Effector CD4-positive, alpha-beta T cell (primary cell): ENCODE results near the gene MYO5A.
"Not testable (repeated sequence)": the region's sequence is repeated elsewhere in the genome, so short reads cannot be mapped to it uniquely, and the experiment has no call there.

Experiments
- DNase-seq: peaks from one replicate; pipeline ENCODE4 v3.0.0-alpha.2; 2020

MYO5A gene

GRCh38 chr15:52459701-52460100 lies 69.0 kb downstream of the MYO5A start:
- DNase-seq = not testable (repeated sequence)

- DNase-seq = not testable (repeated sequence)
Observed at GRCh38 chr15:52459265-52459664, 69.4 kb downstream of the MYO5A start.

GRCh38 chr15:52448011-52448890 lies 80.4 kb downstream of the MYO5A start:
- no peak for DNase-seq

GRCh38 chr15:52445954-52446353 lies 82.7 kb downstream of the MYO5A start:
- DNase-seq = no peak

GRCh38 chr15:52445553-52445952 lies 83.1 kb downstream of the MYO5A start:
- DNase-seq = no peak

GRCh38 chr15:52443205-52443604 lies 85.5 kb downstream of the MYO5A start:
- DNase-seq = not testable (repeated sequence)

- no peak for DNase-seq
Observed at GRCh38 chr15:52441841-52442240, 86.8 kb downstream of the MYO5A start.

- DNase-seq = no peak
Observed at GRCh38 chr15:52440946-52441345, 87.7 kb downstream of the MYO5A start.

- DNase-seq = no peak
Observed at GRCh38 chr15:52440414-52440813, 88.3 kb downstream of the MYO5A start.

- no peak for DNase-seq
Observed at GRCh38 chr15:52439470-52439869, 89.2 kb downstream of the MYO5A start.

GRCh38 chr15:52439042-52439441 lies 89.6 kb downstream of the MYO5A start:
- DNase-seq = not testable (repeated sequence)

GRCh38 chr15:52438047-52438446 lies 90.6 kb downstream of the MYO5A start:
- DNase-seq = no peak

GRCh38 chr15:52437646-52438045 lies 91.0 kb downstream of the MYO5A start:
- no peak for DNase-seq

GRCh38 chr15:52436981-52437380 lies 91.7 kb downstream of the MYO5A start:
- DNase-seq = no peak

GRCh38 chr15:52434885-52435284 lies 93.8 kb downstream of the MYO5A start:
- no peak for DNase-seq

GRCh38 chr15:52428297-52428696 lies 100.4 kb downstream of the MYO5A start:
- DNase-seq = no peak

- DNase-seq = no peak
Observed at GRCh38 chr15:52427804-52428203, 100.9 kb downstream of the MYO5A start.

- DNase-seq = no peak
Observed at GRCh38 chr15:52424856-52425431, 103.7 kb downstream of the MYO5A start.

- DNase-seq = no peak
Observed at GRCh38 chr15:52423852-52424251, 104.8 kb downstream of the MYO5A start.

- DNase-seq = no peak
Observed at GRCh38 chr15:52422001-52422400, 106.7 kb downstream of the MYO5A start.

- no peak for DNase-seq
Observed at GRCh38 chr15:52421029-52421428, 107.7 kb downstream of the MYO5A start.

- DNase-seq = no peak
Observed at GRCh38 chr15:52419494-52419893, 109.2 kb downstream of the MYO5A start.

- DNase-seq = no peak
Observed at GRCh38 chr15:52417957-52418356, 110.7 kb downstream of the MYO5A start.

- no peak for DNase-seq
Observed at GRCh38 chr15:52417521-52417920, 111.2 kb downstream of the MYO5A start.
